Measurements from ENCODE around the gene NKPD1.
"Not testable (repeated sequence)": the region's sequence is repeated elsewhere in the genome, so short reads cannot be mapped to it uniquely, and the experiment has no call there.

Gene NKPD1

GRCh38 chr19:45124021-45124420 is 36.8 kb downstream of the NKPD1 start:
- TF ChIP-seq CTCF (IDR thresholded peaks at IDR 0.05; ENCODE audit: insufficient read depth, missing control alignments) = no peak
- no peak for FAIRE-seq

GRCh38 chr19:45123440-45123850 is 37.3 kb downstream of the NKPD1 start:
- peak; percentile 16 for FAIRE-seq
- no peak for TF ChIP-seq CTCF (IDR thresholded peaks at IDR 0.05; ENCODE audit: insufficient read depth, missing control alignments)
- no peak for DNase-seq (ENCODE audit: insufficient read length, low spot score)

More at GRCh38 chr19:45124021-45124420, 36.8 kb downstream of the NKPD1 start:
- no peak for DNase-seq (ENCODE audit: insufficient read length, low spot score)

- no peak for TF ChIP-seq CTCF (IDR thresholded peaks at IDR 0.05; ENCODE audit: insufficient read depth, missing control alignments)
- DNase-seq (ENCODE audit: insufficient read length, low spot score) (no peak), FAIRE-seq (no peak)
Observed at GRCh38 chr19:45122832-45123231, 38.0 kb downstream of the NKPD1 start.

GRCh38 chr19:45121827-45122345 is 38.9 kb downstream of the NKPD1 start:
- no peak for DNase-seq (ENCODE audit: insufficient read length, low spot score)
- no peak for FAIRE-seq
- TF ChIP-seq CTCF (IDR thresholded peaks at IDR 0.05; ENCODE audit: insufficient read depth, missing control alignments) = no peak

GRCh38 chr19:45119582-45119981 is 41.2 kb downstream of the NKPD1 start:
- DNase-seq (ENCODE audit: insufficient read length, low spot score) (no peak), FAIRE-seq (no peak)
- no peak for TF ChIP-seq CTCF (IDR thresholded peaks at IDR 0.05; ENCODE audit: insufficient read depth, missing control alignments)

- DNase-seq (ENCODE audit: insufficient read length, low spot score); FAIRE-seq: not testable (repeated sequence)
Observed at GRCh38 chr19:45118591-45119355, 42.0 kb downstream of the NKPD1 start.

GRCh38 chr19:45118106-45118505 is 42.7 kb downstream of the NKPD1 start:
- no peak for FAIRE-seq
- no peak for TF ChIP-seq CTCF (IDR thresholded peaks at IDR 0.05; ENCODE audit: insufficient read depth, missing control alignments)
- no peak for DNase-seq (ENCODE audit: insufficient read length, low spot score)

Data from D721Med (cell line).